NCI-H2081 treated with DMSO at 0.1 percent for 48 hours (cell line): Measurements from ENCODE around the gene FMNL2.

Experiments used
- DNase-seq: peaks from one replicate; lab custom pipeline; 2025; lab: John Stamatoyannopoulos, UW

Gene FMNL2

DNA sequence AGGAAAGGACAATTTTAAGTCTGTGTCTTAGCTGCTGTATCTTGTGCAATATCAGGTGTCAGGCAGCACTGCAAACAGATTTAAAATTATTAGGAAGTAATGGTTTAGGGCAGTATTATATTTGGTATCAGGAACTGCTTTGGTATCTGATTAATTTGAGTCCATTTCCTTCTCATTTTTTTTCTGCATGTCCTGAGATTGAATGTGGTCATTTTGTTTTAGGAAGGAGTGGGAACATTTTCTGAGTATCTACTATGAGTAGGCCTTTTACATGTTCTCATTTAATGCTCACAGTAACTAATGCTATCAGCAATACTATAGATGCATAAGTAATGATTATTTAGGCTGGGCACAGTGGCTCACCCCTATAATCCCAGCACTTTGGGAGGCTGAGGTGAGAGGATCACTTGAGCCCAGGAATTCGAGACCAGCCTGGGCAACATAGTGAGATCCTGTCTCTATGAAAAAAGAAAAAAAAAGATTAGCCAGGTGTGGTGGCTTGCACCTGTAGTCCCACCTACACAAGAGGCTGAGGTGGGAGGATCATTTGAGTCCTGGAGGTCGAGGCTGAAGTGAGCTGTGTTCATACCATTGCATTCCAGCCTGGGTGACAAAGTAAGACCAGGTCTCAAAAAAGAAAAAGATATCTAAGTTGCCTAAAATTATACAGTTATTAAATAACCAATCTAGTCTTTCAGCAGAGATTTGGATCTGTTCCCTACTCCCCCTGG lies 4.7 kb downstream of the FMNL2 start:
- no peak for DNase-seq

DNA sequence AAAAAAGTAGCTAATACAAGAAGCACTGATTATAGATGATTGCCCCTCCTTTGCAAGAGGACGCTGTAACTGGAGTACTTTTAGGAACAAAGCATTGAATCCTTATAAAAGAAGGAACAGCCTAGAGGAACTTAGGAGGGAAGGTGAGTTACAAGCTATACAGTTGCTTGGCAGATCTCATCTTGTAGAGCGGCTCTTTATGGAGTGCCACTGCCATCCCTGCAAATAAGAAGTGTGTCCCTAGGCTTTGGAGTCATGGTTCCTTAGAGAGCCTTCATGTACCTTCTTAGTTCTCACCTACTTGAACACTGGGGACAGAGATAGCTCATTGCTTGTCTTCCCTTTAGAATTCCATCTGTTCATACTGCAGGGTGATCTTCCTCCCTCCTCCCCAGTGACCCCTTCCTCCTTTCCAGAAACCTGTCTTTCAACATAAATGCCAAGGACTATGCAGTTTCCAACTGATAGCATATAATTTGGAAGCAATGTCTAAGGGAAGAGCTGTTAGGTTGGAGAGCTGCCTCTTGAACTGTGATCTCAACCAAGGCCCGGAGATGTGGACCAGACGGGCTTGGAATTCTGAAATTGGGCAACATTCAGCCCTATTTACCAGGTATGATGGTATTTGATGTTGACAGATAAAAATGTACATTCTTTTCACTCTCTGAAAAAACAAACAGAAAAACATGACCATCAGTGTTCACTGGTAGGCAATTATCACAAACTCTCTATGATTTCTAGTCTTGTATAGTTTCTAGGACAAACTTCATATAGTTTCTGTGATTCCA lies 7.5 kb downstream of the FMNL2 start:
- no peak for DNase-seq

DNA sequence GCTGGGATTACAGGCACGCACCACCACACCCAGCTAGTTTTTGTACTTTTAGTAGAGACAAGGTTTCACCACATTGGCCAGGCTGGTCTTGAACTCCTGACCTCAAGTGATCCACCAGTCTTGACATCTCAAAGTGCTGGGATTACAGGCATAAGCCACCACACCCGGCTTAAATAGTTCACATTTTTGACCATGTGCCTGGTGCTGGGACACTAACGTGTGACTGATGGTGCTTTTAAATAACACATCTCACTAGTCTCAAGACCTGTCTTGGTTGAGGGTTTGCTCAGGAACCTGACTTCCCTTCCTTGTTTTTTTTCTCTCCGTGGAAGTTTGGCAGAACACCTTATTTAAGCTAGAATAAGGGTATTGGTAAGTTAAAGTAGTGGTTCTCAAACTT lies 8.5 kb downstream of the FMNL2 start:
- DNase-seq = no peak

DNA sequence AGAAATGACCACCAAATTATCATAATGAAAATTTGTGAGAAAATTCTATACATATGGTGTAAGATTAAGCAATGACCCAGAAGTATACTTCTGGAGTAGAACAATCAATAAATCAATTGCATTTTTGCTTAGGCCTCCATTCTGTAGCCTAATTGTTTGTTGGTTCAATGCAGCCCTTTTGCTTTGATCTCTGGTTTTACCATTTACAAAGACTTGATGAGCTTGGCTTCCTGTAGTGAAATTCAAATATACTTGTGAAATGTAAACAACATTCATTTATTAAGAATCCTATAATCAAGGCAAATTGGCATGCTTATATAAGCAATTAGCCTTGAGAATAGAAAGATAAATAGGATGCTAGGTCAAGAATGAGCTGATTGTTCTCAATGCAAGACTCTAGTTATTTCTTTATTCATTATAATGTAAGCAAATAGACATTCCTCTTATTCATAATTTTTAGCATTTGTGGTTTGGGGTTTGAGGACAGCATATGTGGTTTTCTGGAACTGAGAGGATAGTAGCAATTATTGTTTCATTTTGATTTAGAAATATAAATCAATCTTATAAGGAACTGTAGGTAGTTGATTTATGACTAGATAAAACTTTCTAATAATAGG lies 9.7 kb downstream of the FMNL2 start:
- peak; percentile 51 for DNase-seq

DNA sequence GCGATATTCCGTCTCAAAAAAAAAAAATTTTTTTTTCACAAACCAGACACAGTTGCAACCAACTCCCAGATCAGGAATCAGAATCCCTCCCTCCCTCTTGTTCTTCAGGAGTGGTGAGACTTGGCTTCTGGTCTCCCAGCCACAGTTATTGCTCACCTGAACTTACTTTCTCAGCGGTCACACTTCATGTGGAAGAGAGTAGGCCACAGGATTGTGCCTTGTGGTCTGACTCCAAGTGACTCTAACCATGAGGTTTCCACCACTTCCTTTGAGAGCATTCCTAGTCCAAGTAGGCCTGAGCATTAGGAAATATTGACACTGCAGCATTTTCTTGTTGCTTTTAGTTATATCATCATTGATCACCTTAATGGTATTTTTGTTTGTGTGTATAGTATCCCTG lies 12.1 kb downstream of the FMNL2 start:
- DNase-seq = no peak

DNA sequence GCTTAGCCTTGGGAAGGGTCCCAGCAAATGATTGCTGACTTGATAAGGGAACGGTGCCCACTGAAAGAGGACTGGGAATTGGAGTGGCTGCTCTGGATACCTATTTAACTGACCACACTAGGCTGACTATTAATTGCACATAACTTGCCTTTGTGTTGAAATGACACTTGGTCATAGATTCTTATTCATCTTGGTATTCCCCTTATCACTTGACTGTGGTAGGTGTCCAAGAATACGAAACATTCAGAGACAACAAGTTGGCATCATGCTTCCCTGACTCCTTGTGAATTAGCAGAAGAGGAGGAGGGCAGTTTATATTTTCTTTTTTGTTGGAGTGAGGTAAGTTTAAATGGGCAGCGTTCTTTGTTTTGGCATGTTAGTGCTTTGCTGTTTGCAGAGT lies 13.4 kb downstream of the FMNL2 start:
- DNase-seq = no peak

DNA sequence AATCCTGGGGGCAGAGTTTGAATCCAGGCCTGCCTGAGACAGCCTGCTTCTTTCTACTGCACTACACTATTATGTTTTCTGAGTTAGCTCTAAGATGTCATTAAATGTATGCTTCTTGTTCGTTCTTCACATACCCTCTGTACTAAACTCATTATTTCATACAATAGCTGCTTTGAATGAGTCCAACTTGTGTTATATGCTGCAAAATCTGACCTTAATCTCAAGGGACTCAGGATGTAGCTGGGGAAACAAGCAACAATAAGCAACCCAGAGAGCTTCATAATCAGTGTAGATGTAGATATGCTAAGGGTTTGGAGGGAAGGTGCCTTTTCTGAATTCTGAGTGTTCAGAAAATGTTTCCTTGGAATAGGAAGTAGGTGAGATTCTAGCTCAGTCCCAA lies 14.4 kb downstream of the FMNL2 start:
- no peak for DNase-seq

DNA sequence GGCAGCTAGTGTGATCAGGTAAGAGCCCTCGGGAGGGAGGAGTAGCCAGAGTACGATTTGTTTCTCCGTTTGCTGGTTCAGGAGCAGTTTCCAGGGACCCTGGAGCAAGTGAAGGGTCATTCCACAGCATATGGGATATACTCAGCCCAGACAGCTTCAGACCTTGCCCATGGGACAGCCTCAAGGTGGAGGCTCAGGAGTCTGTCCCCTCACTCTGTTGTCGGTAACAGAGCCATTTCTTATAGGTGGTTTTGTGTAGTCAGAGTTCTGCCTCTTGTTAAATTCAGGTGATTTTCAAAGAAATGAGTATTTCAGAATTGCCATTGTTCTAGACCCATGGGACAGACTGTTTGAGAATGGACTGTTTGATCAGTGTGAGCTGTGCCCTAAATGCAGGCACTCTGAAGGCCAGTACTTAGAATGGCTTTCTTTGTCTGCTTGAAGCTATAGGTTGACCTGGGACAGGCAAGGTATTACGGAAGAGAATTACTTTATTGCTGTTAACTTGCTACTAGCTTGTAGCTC lies 15.2 kb downstream of the FMNL2 start:
- no peak for DNase-seq

DNA sequence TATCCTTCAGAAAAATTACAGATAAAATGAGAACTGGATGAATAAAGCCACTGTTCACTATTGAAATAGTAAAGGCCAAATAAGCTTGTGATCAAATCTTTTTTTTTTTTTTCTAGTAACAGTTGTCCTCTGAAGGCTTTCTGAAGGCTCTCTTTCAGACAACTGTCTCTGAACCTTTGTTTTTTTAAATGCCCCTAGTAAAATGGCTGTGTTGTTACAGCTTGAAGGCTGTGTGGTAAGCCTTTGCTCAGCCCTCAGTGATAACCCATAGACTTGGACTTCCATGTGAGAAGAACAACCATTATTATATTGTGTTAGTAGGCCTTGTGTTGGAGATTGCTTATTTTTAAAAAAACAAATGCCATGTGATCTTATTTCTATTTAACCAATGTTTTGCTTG lies 17.6 kb downstream of the FMNL2 start:
- DNase-seq = no peak

DNA sequence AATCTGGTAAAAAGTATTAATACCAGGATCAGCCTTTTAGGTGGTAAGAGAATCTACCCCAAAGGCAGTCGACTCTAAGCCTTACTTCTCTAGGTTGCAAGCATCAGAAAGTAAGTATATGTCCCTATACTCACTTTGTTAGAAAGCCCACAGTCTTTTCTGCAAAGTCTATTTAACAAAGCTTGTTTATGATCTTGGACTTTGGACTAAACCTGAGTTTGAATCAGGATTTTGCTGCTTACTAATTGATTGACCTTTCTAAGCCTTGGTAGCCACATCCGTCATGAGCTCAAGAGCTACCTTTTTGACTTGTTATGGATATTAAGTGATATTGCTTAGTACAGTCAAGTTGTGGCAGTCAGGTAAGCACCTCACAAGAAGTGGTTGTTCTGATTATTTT lies 18.4 kb downstream of the FMNL2 start:
- no peak for DNase-seq

DNA sequence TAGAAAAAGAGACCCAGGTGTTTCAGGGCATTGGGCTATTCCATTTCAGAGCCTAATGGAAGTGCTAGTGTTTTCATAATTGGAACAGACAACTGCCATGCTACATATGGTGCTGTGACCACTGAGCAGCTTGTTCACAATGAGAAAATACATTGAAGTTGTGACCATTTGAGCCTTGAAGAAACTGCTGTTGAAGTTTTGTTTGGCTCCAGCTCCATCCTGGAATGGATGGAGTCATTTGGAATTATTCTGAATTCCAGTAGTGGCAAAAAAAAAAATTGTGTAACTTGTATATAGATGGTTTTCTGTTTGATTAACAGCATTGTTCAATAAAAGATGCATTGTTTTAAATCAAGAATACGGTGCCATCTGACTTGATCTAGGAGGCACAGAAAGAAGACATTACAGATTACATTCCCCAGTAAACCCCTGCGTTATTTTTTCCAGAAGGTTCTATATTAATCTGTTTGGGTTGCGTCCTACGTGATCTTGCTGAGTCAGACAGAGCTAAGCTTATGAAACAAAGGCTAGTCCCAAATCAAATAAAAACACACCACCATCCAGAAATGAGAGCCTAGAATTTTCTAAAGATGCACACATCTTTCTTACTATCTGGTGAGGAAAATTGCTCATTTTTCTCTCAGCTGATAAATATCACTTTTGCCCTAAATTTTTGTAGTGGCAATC lies 19.2 kb downstream of the FMNL2 start:
- DNase-seq = no peak

DNA sequence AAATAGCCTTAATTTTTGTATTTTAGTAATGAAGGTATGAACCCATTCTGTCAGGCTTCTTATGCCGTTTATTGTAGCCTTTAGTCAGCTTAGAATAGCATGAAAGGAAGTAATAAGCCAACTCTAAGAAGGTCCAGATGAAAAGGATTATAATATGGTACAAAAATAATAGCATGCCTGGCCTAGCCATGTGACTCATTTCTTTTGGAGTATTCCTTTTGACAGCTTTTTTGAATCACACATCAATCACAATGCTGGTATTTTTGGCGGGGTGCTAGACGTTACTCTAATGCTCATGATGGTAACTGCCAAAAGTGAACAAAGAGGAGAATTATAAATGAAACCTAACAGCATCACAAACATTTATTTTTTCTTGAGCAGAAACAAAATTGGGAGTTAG lies 19.9 kb downstream of the FMNL2 start:
- no peak for DNase-seq

DNA sequence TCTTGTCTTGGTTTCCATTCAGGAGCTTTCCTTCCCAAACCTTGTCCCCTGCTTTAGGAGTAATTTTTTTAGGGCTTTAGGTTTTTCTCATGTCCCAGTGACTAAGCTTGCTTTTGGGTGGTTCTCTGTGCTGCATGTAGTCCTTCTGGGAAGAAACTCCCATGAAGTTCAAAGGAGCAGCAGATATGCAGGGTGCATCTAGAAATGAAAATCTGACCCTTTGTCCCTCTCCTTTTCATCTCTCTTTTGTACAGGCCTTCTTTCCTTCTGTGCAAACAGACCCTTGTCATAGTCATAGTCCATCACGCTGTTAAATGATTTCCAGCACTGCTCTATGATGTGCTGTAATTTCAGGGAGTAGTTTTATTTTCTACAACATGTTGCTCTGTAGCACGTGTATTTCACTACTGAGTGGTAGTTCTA lies 20.4 kb downstream of the FMNL2 start:
- no peak for DNase-seq

DNA sequence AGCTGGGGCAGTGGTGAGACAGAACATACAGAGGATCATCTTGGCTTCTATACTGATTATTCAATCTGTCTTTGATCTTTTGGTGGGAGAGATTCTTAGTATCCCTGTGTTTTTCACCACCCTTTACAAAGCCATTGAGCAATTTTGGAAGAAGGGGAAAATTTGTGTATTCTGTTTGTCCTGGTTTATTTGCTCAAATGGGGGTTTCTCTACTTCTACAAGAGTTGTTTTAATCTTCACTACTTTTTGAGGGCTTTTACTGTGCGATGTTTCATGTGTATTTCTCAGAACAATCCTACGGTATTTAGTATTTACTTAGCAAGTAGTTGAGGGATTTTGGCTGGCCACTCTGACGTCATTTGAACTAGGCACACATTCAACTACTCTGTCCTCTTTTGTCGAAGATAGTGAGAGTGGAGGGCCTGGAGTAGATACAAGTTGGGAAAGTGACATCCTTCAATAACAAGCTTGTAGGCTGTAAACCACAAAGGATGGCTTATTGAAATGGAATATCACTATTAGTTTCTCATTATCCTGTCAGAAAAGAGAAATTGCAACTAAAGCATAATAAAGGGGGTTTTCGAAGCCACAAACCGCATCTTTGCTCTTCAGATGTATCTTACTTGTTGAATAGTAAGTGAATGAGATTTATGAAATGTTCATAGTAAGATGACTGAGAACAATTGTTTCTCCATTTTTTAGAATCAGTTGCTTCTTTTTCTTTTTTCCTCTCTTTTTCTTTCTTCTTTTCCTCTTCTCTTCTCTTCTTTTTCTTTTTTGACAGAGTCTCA lies 24.8 kb downstream of the FMNL2 start:
- DNase-seq = no peak

DNA sequence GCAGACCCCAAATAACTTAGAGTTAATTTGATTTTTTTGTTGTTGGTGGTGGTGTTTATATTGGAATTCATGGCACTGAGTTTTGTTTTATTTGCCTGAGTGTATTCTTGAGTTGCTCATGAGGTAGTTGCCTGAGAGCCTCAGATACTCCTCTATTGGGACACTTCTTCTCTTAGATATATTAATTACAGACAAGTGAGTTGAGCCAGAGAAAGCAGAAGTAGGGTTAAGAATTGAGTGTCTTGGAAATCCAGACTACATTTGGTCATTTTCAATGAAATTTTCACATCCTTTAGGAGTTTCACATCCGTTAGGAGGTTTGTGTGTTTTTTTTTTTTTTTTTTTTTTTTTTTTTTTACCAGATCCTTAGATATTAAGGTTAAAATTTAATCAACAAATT lies 29.0 kb downstream of the FMNL2 start:
- no peak for DNase-seq

DNA sequence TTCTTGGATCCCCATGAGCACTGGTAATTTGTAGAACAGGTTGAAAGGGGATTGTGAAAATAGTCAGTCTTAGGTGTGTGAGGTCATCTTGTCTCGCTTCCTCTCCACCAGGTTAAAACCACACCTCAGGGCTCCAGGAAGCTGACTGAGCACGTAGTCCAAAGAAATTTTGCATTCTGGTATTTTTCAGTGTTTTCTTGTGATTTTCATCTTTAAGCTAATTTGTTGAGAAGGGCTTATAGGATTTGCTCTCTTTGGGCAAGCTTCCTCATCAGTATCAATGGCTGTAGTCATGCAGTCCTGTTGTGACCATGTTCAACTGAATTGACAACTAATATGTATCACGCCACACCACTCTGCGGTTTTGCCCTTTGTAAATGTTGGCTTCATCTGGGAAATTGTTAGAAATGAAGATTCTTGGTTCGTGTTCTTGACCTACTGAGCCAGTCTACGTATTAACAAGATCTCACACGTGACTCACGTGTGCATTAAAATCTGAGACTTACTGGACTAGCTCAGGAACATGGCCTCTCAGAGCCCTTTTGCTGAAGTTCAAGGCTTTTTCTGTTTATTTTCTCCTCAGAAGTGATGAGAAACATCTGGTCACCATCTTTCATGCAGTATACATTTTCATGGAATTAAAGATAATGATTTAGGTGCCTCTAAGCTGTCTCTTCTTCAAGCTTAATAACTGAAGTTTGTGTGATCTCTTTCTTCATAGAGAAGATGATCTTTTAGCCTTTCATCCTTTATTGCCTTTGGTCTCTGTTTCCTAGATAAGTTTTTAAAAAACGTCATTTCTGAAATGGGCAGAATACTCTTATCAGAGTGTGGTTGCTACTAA lies 32.8 kb downstream of the FMNL2 start:
- DNase-seq = no peak

DNA sequence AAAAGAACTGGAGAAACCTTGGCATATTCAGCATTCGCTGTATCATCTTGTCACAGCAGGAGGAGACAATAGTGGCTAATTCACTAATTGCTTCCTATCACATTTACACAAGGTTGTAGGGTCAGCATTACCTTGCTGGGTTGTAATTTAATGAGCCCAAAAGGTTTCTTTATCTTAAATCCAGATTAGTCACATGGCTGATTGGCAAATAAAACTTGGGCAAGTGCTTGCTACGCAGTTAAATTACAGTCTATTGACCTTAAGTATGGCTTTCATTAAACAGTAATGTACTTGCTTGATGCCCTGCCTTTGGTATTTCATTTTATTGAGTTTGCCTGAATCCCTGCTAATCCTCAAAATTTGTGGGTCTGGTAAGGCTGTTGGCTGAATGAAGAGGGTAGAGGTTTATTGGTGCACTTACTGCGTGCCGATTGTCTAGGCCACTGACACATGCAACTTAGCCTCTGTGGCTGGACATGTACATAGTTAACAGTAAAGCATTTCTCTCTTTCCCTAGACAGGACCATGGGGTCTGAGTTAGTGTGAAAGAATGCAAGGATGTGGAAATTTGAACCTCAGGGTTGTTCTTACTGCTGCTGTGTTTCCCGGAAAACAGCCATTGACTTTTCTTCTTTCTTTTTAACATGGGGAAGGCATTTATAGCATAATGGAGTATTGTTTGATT lies 34.3 kb downstream of the FMNL2 start:
- DNase-seq = no peak

DNA sequence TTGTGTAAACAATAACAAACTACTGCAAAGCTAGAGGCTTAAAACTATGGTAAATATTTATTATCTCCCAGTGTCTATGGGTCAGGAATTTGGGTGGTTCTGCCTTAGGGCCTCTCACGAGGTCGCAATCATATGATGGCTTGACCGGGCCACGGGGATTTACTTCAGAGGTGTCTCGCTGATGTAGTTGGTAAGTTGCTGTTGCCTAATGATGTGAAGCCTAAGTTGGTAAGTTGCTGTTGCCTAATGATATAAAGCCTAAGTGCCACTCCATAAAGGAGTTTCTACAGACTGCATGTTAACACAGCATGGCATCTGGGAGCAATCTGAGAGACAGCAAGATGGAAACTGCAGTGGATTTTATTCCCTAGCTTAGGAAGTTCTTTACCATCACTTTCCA lies 35.8 kb downstream of the FMNL2 start:
- DNase-seq = no peak

DNA sequence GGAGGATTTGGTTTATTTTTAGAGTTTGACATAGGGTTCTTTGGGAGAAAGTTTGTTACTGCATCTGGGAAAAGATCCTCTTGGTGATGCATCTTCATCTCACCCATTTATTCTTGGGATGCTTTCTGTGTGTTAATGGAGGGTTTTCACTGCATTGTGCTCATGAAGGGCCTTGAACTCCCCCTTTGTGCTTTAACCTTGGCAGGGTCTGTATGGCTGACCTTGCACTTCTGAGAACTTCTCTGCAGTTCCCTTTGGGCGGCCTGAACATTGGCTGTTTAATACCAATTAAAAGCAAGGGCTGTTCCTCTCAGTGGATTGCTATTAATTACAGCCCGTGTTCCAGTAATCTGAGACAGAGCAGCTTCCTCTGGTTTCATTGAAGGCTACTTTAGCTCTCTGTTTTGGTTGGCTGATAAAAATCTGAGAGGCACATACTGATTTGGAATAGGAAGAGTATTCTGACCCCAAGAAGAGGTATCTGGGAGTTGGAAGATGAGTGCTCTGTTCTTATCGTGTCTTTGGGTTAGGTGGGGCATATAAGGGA lies 37.5 kb downstream of the FMNL2 start:
- DNase-seq = no peak

DNA sequence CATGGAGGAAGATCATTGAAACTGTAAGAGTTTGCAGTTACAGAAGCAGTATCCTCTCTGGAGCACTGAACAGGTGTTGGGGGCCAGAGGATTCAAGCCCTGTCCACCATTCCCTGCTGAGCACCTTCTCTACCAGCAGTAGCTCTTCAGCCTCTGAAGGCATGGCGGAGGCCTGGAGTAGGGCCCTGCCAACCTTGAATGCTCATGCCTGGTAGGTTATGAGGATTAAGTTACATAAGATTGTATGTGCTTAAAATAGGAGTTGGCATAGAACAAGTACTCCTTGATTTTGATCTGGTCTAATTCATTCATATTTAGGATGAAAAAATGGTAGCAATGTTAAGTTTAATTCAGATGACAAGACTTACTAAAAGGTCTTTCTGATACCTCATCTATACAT lies 40.2 kb downstream of the FMNL2 start:
- DNase-seq = no peak
